Stimulated activated CD4-positive, alpha-beta T cell treated with anti-CD3 and anti-CD28 coated beads, TNF-alpha, amount 100 ng/mL, for 1 hour (primary cell): Measurements from ENCODE around the gene TRIM56.
A peak's percentile ranks its signal among the peaks of the same experiment; 100 is the strongest.
"Not testable (repeated sequence)": the region's sequence is repeated elsewhere in the genome, so short reads cannot be mapped to it uniquely, and the experiment has no call there.

ENCODE experiments used
- DNase-seq, 3 donors: peaks; one replicate each; pipeline ENCODE4 v3.0.0-alpha.2; 2020; ENCODE audit warnings: low read depth in 3 of 3, low spot score in 1 of 3

The TRIM56 gene

GRCh38 chr7:101112233-101112632 is 27.0 kb downstream of the TRIM56 start:
- DNase-seq = no peak

GRCh38 chr7:101113140-101113539 is 27.9 kb downstream of the TRIM56 start:
- not testable (repeated sequence) for DNase-seq

- DNase-seq = no peak
These were observed 28.6 kb downstream of the TRIM56 start for GRCh38 chr7:101113836-101114235.

GRCh38 chr7:101114492-101114891 is 29.2 kb downstream of the TRIM56 start:
- DNase-seq = no peak

DNA sequence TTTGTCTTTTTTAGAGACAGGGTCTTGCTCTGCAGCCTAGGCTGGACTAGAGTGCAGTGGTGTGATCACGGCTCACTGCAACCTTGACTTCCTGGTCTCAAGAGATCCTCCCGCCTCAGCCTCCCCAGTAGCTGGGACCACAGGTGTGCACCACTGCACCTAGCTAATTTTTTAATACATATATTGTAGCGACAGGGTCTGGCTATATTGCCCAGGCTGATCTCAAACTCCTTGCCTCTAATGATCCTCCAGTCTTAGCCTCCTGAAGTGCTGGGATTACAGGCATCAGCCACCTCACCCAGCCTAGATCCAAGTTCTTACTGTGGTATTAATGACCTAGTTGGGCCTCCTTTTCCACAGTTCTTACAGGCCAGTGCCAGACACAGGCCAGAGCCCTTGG is 29.9 kb downstream of the TRIM56 start:
- no peak for DNase-seq

- no peak for DNase-seq
These were observed 31.6 kb downstream of the TRIM56 start for GRCh38 chr7:101116898-101117297.

GRCh38 chr7:101118856-101119255 is 33.6 kb downstream of the TRIM56 start:
- no peak for DNase-seq

DNA sequence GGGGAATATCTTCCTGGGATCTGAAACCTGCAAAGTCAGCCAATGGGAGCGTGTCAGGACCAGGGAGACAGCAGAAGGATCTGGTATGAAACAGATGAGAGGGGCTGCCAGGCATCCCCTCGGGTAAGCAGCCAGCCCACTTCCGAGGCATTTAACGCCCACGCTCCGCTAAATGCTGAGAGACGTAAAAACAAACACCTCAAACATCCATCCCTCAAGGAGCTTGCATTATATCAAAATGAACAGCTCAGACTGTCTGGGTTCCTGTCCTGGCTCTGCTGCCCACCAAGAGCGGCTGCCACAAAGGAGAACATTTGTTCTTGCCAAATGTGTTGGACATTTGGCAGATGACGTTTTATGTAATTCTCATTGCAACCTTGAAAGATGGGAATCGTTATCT is 34.6 kb downstream of the TRIM56 start:
- DNase-seq = no peak

DNA sequence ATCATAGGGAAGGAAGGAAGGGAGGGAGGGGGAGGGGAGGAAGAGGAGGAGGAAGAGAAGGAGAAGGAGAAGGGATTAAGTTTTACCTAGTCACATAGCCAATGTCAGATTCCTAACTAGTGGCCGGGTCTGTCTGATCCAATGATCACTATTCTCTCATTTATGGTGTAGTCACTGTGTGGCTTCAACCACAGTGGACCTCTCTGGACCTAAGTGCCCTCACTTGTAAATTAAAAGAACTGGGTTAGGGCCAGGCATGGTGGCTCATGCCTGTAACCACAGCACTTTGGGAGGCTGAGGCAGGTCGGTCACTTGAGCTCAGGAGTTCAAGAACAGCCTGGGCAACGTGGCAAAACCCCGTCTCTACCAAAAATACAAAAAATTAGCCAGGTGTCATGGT is 35.0 kb downstream of the TRIM56 start:
- no peak for DNase-seq

DNA sequence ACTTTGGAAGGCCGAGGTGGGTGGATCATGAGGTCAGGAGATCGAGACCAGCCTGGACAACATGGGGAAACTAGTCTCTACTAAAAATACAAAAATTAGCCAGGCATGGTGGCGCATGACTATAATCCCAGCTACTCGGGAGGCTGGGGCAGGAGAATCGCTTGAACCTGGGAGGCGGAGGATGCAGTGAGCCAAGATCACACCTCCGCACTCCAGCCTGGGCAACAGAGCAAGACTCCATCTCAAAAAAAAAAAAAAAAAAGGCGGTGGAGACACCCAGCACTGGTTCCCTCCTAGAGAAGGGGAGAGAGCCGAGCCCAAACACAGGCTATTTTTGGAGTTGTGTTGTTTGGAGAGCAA is 36.3 kb downstream of the TRIM56 start:
- not testable (repeated sequence) for DNase-seq

DNA sequence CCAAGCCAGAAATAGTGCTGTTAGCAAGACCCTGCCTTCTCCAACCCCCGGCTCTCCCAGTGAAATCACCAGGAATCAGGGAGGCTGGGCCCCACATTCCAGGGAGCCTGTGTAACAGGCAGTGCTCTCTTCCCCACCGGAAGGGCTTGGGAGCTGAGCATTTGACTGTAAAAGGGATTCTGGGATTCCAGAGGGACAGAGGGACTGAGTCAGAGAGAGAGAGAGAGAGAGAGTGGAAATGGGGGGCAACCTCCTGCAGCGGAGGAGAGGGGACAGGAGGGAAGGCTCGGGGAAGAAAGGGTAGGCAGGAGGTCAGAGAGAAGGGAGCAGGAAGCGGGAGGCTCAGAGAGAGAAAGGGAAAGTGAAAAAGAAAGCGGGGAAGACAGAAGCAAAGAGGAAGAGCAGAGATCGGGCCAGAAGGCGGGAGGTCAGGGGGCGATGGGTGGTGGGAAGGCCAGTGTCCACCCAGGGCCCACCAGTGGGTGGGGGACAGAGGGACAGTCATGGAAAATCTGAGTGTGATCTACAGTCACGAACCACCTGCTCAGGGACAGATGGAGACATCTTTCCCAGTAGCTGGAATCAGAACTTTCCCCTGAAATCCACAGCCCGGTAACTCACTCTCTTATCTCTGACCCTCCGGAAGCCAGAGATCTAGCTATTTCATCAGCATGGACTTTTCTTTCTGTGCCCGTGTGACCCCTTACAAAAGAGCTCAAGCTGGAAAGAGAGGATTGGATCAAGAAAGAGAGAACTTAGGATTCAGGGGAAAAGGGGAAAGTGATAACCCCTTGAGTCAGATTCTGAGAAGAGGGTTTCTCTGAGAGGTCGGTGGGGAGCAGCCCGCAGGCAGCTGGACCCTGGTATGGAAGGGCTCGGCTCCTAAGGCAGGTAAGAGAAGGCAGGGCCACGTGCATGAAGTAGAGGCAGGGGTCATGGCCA is 37.0 kb downstream of the TRIM56 start:
- no peak for DNase-seq

DNA sequence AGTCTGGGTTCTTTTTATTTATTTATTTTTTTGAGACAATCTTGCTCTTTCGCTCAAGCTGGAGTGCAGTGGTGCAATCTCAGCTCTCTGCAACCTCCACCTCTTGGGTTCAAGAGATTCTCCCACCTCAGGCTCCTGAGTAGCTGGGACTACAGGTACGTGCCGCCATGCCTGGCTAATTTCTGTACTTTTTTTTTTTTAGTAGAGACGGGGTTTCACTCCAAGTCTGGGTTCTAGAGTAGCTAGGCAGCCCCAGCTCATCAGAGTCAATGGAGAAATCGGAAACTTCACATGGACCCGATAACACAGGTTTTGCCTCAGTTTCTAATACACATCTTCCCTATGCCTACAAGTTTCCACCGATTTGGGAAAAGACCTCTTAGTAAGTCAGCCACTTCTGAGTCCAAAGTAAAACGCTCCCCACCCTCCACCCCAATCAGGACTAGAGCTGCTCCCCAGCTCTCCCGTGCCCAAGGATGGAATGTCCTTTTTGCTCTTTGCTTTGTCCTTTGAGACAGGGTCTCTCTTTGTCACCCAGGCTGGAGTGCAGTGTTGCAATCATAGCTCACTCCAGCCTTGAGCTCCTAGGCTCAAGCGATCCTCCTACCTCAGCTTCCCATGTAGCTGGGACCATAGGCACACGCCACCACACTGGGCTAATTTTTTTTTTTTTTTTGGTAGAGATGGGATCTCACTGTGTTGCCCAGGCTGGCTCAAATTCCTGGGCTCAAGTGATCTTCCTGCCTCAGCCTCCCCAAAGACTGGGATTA is 37.8 kb downstream of the TRIM56 start:
- no peak for DNase-seq

DNA sequence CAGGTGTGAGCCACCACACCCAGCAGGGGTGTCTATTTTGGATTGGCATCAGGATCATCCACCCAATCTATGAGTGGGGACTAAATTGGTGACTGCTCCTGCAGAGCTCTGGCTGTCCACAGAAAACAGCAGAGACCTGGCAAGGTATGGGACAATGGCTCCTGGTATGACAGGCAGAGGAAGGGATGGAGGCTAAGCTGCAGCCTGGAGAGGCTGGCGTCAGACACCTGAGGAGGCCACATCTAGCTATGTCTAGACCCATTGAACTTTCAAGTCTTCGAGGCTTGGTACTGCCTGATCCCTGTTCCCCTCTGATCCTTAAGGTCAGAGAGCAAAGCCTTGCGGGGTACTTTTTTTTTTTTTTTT is 38.4 kb downstream of the TRIM56 start:
- no peak for DNase-seq

DNA sequence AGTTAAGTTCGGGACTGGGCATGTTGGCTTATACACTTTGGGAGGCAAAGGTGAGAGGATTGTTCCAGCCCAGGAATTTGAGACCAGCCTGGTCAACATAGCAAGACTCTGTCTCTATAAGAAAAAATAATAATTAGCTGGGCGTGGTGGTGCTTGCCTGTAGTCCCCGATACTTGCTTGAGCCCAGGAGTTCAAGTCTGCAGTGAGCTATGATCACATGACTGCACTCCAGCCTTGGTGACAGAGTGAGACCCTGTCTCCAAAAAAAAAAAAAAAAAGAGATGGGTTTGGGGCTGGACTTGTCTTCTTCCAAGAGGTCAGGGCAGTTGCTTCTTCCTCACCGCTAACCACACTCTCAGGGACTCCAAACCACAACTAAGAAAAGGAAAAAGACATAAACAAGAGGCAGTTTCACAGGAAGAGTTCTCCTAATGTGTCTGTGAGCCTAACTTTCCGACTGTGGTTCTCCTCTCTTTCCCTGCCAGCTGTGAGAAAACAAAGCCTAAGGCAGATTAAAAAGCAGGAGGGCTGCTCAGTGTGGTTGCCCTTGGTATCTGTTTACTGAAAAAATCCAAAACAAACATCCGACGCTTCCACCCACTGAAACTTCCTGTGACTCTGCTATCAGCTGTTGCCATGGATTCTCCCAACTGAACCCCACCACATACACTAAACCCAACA is 39.2 kb downstream of the TRIM56 start:
- DNase-seq = no peak

- DNase-seq = no peak
These were observed 40.8 kb downstream of the TRIM56 start for GRCh38 chr7:101125989-101126650.

DNA sequence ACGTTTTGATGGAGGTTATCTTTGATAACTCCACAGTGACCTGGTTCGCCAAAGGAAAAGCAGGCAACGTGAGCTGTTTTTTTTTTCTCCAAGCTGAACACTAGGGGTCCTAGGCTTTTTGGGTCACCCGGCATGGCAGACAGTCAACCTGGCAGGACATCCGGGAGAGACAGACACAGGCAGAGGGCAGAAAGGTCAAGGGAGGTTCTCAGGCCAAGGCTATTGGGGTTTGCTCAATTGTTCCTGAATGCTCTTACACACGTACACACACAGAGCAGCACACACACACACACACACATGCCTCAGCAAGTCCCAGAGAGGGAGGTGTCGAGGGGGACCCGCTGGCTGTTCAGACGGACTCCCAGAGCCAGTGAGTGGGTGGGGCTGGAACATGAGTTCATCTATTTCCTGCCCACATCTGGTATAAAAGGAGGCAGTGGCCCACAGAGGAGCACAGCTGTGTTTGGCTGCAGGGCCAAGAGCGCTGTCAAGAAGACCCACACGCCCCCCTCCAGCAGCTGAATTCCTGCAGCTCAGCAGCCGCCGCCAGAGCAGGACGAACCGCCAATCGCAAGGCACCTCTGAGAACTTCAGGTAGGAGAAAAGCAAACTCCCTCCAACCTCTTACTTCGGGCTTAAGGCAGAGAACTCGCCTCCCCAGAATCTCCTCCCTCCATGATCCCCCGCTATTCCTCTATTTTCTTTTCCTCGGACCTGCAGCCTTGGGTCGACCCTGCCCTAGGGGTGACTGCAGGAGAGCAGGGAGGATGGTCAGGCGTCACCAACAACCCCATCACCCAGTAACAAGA is 41.6 kb downstream of the TRIM56 start, which contains the start of gene SERPINE1:
SERPINE1 (plus strand) TSS at position 454 of the 809 bp plus-strand sequence. CDS start 1,290 bp downstream, outside the sequence.
- peak in 2 of 3 donors; percentile 19 to 23 for DNase-seq

DNA sequence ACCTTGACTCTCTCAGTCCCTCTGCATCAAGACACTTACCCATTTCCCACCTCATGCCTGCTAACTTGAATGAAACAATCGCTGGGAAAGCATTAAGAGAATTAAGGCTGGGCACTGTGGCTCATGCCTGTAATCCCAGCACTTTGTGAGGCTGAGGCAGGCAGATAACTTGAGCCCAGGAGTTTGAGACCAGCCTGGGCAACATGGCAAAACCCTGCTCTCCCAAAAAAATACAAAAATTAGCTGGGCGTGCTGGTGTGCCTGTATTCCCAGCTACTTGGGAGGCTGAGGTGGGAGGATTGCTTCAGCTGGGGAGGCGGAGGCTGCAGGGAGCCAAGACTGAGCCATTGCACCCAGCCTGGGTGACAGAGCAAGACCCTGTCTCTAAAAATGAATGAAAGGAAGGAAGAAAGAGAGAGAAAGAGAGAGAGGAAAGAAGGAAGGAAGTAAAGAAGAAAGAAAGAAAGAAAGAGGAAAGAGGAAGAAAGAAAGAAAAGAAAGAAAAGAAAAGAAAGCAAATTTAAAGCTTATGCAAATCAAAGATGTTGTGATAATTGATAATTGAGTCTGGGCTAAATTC is 42.3 kb downstream of the TRIM56 start:
- DNase-seq = no peak

DNA sequence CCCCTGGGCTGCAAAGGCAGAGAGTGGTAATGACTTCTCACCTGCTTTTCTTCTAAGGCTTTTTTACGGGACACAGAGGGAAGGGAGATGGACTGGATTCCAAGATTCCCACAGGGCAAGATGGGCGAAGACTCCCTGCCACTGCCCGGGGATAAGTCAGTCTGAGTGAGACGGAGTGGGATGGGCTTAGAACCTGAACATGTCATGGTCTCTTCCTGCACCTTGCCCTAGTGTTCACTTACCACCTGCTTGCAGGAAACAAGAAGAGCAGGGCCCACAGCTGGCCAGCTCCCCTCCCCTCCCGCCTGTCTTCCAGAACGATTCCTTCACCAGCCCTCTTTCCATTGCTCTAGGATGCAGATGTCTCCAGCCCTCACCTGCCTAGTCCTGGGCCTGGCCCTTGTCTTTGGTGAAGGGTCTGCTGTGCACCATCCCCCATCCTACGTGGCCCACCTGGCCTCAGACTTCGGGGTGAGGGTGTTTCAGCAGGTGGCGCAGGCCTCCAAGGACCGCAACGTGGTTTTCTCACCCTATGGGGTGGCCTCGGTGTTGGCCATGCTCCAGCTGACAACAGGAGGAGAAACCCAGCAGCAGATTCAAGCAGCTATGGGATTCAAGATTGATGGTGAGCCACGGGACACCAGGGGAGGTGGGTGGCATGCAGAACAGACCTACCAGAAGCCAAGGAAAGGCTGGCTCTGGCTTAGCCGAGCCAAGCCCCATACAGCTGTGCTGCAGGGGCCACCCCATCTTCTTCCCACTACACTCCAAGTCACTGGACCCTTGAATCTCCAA is 43.0 kb downstream of the TRIM56 start:
- DNase-seq = no peak

GRCh38 chr7:101129603-101130117 is 44.4 kb downstream of the TRIM56 start:
- DNase-seq = no peak
